ENCODE measurements around the gene TRIM38. TPM values are rescaled to one million over a fixed set of nuclear protein-coding genes. Genes with fewer than 3 reads are reported as not detected.

TRIM38 gene
- total and polyA plus RNA-seq, 12 donors = 1.3 to 5.4 (median 2.7) TPM

- intact Hi-C loops (cut with DNase I) = loop anchor here in 5 of 10 donors (2.0 to 10.0 kb wide), 9 partner anchors 17 to 1807 kb away; partner anchors contain the start of gene ZNF184 (in 2 of the 5)
- Histone ChIP-seq H3K27me3 (no peaks in the 10 kb centered on the region), H3K4me1 (peaks cover 4 to 56% (median 16%) of the 10 kb centered on the region in 9 donors), H3K27ac (peak overlapping the region; percentile 86 to 96 (median 91)), H3K4me3 (peak overlapping the region; percentile 51 to 79 (median 68)), H3K36me3 (no peaks in the 10 kb centered on the region), H3K9me3 (no peaks in the 10 kb centered on the region)
- ATAC-seq (no peak), DNase-seq (no peak)
- TF ChIP-seq, protein P1, sequence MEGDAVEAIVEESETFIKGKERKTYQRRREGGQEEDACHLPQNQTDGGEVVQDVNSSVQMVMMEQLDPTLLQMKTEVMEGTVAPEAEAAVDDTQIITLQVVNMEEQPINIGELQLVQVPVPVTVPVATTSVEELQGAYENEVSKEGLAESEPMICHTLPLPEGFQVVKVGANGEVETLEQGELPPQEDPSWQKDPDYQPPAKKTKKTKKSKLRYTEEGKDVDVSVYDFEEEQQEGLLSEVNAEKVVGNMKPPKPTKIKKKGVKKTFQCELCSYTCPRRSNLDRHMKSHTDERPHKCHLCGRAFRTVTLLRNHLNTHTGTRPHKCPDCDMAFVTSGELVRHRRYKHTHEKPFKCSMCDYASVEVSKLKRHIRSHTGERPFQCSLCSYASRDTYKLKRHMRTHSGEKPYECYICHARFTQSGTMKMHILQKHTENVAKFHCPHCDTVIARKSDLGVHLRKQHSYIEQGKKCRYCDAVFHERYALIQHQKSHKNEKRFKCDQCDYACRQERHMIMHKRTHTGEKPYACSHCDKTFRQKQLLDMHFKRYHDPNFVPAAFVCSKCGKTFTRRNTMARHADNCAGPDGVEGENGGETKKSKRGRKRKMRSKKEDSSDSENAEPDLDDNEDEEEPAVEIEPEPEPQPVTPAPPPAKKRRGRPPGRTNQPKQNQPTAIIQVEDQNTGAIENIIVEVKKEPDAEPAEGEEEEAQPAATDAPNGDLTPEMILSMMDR (IDR thresholded peaks at IDR 0.05) = no peak
- 54% methylated on average over 9 of the region's 9 CpGs for WGBS, 2 donors
Observed at GRCh38 chr6:26027491-26028211, 65.0 kb downstream of the TRIM38 start.

- no peaks in the 10 kb centered on the region for H3K27me3 ChIP-seq
- DNase-seq (no peak), ATAC-seq (no peak)
- H3K9me3 ChIP-seq = no peaks in the 10 kb centered on the region
- TF ChIP-seq, protein P1 (IDR thresholded peaks at IDR 0.05) = no peak
- H3K36me3 ChIP-seq = no peaks in the 10 kb centered on the region
- peaks cover 4 to 58% (median 20%) of the 10 kb centered on the region in 9 donors for H3K4me1 ChIP-seq
- 84 to 86% methylated on average over 6 of the region's 6 CpGs for WGBS, 2 donors
- H3K27ac ChIP-seq = peak overlapping the region in 1 of 10 donors; percentile 93
- intact Hi-C loops (cut with DNase I) = loop anchor here in 5 of 10 donors (5.0 to 10.0 kb wide), 7 partner anchors 169 to 1807 kb away; partner anchors contain the start of gene ZNF184 (in 2 of the 5)
- H3K4me3 ChIP-seq = no peak overlapping the region
Observed at GRCh38 chr6:26028212-26028745, 65.7 kb downstream of the TRIM38 start.

- H3K27me3 ChIP-seq = no peaks in the 10 kb centered on the region
- no peak overlapping the region for H3K27ac ChIP-seq
- DNase-seq = no peak
- peaks cover 4 to 63% (median 20%) of the 10 kb centered on the region in 9 donors for H3K4me1 ChIP-seq
- TF ChIP-seq, protein P1 (IDR thresholded peaks at IDR 0.05) = no peak
- no peak for ATAC-seq
- intact Hi-C loops (cut with DNase I) = loop anchor here in 5 of 10 donors (5.0 to 10.0 kb wide), 7 partner anchors 168 to 1806 kb away; partner anchors contain the start of gene ZNF184 (in 2 of the 5)
- no peak overlapping the region for H3K4me3 ChIP-seq
- H3K36me3 ChIP-seq = no peaks in the 10 kb centered on the region
- no peaks in the 10 kb centered on the region for H3K9me3 ChIP-seq
- 84 to 85% methylated on average over 10 of the region's 10 CpGs for WGBS, 2 donors
Observed at GRCh38 chr6:26028746-26029569, 66.4 kb downstream of the TRIM38 start.

- peaks cover 4 to 68% (median 20%) of the 10 kb centered on the region in 9 donors for H3K4me1 ChIP-seq
- H3K27ac ChIP-seq = no peak overlapping the region
- H3K36me3 ChIP-seq = no peaks in the 10 kb centered on the region
- intact Hi-C loops (cut with DNase I) = loop anchor here in 5 of 10 donors (5.0 to 10.0 kb wide), 7 partner anchors 168 to 1805 kb away; partner anchors contain the start of gene ZNF184 (in 2 of the 5)
- TF ChIP-seq, protein P1 (IDR thresholded peaks at IDR 0.05) = no peak
- ATAC-seq = no peak
- H3K9me3 ChIP-seq = no peaks in the 10 kb centered on the region
- no peak overlapping the region for H3K4me3 ChIP-seq
- no peaks in the 10 kb centered on the region for H3K27me3 ChIP-seq
- no peak for DNase-seq
Observed at GRCh38 chr6:26029570-26029856, 66.9 kb downstream of the TRIM38 start.

All from heart right ventricle (tissue), 16 donors.